HG02970 (cell line): ENCODE data around the gene EXOC4.

Experiments used
- ATAC-seq: cut with Tn5 transposase; IDR thresholded peaks from one replicate; pipeline ENCODE4 v1.9.1; 2021; ENCODE audit warnings: mild to moderate bottlenecking, moderate library complexity, moderate number of reproducible peaks; ENCODE audit not compliant: unreplicated experiment, low FRiP score

EXOC4 gene

DNA sequence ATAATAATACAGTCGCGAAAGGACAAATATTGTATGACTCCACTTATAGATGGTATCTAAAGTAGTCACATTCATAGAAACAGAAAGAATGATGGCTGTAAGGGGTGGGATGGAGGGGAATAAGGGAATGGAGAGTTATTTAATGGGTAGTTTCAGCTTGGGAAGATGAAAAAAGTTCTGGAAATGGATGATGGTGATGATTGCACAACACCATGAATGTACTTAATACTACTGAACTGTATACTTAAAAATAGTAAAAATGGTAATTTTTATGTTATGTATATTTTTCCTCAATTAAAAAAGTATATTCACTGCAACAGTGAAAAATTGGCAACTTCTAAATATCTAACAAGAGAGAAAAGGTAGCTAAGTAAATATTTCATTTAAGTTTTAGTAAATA is 265.8 kb downstream of the EXOC4 start:
- no peak for ATAC-seq

DNA sequence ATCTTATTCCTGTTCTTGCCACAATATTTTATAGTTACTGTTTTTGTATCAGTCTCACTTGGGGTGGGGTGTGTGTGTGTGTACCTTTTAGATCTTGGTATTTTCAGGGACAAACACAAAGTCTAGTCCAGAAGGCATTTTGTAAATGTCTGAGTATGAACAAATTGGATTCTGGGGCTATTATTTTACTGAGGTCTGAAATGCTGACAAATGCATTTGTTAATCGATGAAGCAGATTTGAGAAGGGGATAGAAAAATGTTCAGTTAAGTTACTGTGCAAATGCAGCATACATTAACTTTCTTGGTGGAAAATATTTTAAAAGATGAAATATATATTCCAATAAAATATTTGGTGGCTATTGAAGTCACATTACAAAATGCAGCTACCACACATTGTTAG is 267.4 kb downstream of the EXOC4 start:
- no peak for ATAC-seq

- ATAC-seq: no peak
Observed at GRCh38 chr7:133522501-133522900, 269.6 kb downstream of the EXOC4 start.

DNA sequence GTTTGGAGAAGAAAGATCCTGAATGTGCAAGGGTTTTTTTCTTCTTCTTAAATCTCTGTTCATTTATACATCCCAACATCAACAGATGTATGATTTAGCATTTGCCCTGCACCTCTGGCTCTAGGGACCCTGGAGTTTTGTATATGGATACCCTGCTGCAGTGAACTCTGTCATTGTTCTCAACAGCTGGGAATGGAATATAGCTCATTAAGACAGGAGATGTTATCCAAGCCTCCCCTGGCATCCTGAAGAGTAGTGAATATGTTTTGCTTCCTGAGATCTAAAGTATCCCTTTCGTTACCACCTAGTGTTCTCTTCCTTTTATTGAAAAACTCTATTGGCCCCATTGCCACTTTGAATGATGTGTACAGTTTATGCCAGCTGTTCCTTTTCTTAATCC is 275.9 kb downstream of the EXOC4 start:
- no peak for ATAC-seq

- ATAC-seq: no peak
Observed at GRCh38 chr7:133529861-133530260, 277.0 kb downstream of the EXOC4 start.

- no peak for ATAC-seq
Observed at GRCh38 chr7:133530682-133531081, 277.8 kb downstream of the EXOC4 start.

- ATAC-seq: no peak
Observed at GRCh38 chr7:133534816-133535215, 281.9 kb downstream of the EXOC4 start.

GRCh38 chr7:133535308-133535707 is 282.4 kb downstream of the EXOC4 start:
- no peak for ATAC-seq

- ATAC-seq: no peak
Observed at GRCh38 chr7:133536450-133536849, 283.6 kb downstream of the EXOC4 start.

DNA sequence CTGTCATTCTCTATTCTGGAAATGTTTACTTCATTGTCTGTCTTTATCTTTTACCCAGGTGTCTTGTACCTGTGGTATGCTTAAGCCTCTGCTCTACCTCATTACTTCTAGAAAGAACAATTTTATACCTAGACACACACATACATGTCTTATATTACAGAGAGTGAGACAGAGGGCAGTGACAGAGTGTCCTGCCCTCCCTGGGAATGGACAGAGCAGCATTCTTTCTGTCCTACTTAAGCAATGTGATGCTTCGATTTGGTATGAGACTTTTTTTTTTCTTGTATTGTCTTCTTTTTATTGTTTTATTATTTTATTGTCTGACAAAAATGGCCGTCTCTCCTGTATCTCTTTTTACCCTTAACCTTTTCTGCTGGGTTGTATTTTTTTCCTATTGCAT is 286.1 kb downstream of the EXOC4 start:
- ATAC-seq: no peak

DNA sequence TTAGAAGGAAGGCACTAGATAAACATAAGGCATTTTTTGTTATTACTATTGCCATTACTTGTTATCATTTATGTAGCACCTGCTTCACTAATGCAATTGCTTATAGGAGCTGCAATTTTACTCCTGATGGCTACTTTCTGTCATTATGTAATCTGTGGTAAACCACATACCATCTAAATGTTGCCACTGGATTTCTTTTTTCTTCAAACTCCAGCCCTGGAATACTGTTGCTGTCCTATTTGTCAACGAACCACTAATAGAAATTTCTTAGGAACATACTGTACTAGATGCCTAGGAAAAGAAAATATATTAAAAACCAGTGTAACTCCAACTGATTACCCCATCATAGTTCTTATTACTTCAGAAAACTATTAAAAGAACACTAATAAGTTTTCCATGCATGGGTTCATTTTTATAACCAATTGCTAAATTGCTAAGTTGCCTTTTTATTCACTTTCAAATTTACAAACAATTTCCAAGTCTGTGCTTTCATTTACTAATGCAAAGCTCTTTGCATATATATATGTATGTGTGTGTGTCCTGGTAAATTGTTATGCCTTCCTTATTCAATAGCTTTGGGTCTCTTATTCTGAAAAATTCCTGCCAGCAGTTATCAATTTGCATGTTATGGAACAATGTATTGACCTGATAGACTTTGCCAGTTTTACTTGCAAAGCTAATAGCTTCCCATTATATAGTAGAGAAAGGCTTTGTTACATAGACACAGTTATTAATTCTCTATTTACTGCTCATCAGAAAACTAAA is 287.4 kb downstream of the EXOC4 start:
- no peak for ATAC-seq

DNA sequence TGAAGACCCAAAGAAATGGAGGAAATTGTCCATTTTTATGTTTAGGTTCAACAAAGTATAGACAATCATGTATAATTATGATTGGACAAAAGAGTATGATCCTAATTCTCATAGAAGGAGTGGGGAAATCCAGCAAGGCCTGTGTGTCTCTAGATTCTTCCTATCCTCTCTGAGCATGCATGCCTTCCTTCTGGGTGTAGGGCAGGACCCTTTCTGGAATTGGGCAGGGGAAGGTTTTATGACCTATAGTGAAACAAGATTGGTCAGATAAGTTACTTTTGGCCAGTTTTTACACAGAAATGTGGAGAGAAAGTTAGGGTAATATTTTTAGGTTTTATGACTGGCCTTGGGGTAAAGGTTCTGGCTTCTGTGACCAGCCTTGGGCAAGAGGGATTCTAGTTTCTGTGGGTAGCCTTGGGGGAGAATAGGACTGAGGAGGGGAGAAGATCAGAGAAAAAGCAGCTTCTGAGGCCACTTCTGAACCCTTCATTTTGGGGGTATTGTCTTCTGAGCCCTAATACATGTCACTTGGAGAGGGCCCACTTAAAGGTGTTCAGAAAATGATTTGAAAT is 289.4 kb downstream of the EXOC4 start:
- ATAC-seq: no peak

- no peak for ATAC-seq
Observed at GRCh38 chr7:133543657-133544056, 290.8 kb downstream of the EXOC4 start.

DNA sequence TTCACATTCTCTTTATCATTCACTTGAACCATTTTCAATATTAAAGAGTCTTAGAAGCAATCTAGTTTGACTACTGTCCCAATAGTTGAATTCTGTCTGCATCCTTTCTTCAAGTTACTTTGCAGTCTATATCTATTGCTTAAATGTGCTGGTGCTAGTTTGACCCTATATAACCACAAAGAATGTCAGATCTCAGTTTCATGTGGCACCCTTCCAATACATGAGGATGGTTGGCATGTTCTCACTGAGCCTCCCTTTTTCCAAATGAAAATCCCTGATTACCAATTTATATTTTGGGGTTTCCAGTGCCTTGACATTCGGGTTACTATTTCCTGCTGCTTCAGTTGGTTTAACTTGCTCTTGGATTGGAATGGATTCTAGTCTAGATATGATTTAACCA is 292.7 kb downstream of the EXOC4 start:
- no peak for ATAC-seq

DNA sequence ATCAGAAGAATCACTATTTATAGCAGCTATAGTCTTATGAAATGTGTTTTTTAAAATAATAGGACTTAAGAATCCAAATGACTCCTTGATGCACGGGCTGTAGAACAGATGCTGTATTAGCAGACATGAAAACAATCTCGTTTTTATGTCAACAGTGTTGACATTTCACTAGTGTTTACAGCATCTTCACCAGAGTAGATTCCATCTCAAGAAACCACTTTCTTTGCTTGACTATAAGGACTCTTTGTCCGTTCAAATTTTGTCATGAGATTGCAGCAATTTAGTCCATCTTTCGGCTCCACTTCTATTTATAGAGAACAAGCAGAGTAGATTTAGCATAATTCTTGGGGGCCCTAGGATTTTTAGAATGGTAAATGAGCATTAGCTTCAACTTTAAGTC is 295.1 kb downstream of the EXOC4 start:
- no peak for ATAC-seq

- ATAC-seq: no peak
Observed at GRCh38 chr7:133549633-133550032, 296.8 kb downstream of the EXOC4 start.

DNA sequence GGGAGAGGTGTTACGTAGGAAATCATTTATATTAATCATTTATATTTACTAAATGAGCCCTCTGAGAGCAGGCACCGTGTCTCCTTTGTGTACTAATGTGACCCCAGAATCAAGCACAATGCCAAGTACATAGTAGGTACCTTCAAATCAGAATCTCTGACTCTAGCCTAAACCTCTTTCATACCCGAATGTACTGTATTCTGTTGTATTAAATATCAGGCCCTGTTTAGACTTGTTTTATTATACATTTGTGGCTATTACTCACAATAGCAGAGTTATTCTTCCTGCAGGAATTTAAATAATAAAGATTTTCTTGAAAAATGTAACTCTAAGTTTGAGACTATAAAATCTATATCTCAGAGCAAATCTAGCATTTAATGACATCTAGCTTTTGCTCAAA is 297.3 kb downstream of the EXOC4 start:
- no peak for ATAC-seq

DNA sequence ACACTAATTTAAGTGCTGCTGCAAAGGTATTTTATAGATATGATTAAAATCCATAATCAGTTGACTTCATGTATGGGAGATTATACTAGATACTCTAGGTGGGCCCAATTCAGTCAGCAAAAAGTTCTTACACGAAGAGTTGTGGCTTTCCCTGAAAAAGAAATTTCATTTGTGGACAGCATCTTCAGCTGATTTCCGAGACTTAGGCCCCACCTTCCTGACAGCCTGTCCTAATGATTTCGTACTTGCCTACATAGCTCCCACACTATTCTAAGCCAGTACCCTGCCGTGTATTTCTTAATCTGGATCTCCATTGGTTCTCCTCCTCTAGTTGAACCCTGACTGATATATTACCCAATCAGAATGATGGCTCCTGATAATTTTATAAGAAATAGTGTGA is 297.9 kb downstream of the EXOC4 start:
- no peak for ATAC-seq

DNA sequence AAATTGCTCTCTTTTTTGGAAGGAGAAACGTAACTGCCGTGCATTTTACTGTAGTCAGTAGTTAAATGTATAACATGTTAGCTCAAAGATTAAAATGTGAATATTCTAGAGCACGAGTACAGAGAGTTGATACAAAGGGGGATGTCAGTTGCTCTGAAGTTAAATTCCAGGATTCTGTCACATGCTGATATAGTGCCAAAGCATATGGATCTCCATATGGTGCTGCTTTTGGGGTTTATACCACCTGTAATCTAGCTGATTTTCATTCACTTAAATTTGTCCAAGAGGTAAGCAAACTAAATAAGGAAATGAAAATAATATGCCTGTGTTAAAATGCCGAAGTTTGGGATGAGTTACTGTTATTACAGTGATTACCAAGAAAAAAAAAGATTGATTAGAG is 298.6 kb downstream of the EXOC4 start:
- ATAC-seq: no peak

GRCh38 chr7:133552079-133552478 is 299.2 kb downstream of the EXOC4 start:
- ATAC-seq: no peak

DNA sequence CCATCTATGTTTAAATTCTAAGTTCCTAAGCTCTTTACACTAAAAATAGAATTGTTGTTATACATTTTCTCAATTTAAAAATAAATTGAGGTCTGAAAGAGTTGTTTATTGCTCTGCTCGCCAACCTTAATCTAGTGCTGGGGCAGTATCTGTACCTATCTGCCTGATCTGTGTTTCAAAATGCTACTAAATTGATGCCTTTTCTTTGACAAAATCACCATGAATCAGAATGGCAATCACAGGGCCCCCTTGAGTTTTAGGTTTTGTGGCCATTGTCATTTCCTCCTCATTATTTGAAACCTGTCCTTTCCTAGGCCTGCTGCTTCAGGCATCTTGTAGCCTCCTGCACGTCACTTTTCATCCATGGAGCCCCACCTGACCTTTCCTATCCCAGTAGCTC is 301.5 kb downstream of the EXOC4 start:
- ATAC-seq: no peak

DNA sequence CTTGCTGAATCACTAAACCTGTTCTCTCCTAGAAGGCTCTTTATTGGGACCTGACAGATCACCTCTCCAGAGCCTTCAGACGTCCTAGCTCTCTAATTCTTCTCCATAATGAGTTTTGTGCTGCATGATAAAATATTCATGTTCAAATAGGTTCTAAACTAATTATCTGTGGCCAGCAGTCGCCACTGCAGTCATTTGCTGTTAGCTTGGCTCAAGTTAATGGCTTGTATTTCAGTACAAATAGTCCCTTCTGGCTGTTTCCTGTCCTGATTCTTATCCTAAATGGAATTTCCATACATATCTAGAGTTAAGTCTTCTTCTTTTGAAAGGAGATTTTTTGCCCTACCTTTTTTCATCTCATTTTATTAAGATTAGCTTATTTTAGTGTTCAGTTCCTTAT is 303.2 kb downstream of the EXOC4 start:
- ATAC-seq: no peak
